Tibial artery (tissue), 4 donors: ENCODE measurements around the gene TEX2.

Source experiments
- DNase-seq, 2 donors: peaks; one replicate each; pipeline ENCODE4 v3.0.0-alpha.2; 2019
- H3K27ac ChIP-seq, 2 donors: fragments of 200-600 bp; sonication (generic) in 1 of 2; 1 replicate in 1 of 2; 2 replicates in 1 of 2; pipeline ENCODE4 v1.5.1; 2018 to 2019; ENCODE audit warnings: mild to moderate bottlenecking in 1 of 2
- H3K27me3 ChIP-seq, 2 donors: fragments of 200-600 bp; sonication (generic) in 1 of 2; one replicate each; pipeline versions ENCODE4 v1.5.1 to v1.6.0; 2016 to 2019
- H3K36me3 ChIP-seq, 3 donors: fragments of 200-600 bp; sonication (generic) in 2 of 3; one replicate each; pipeline ENCODE4 v1.5.1; 2016 to 2019; ENCODE audit warnings: mild to moderate bottlenecking in 2 of 3
- H3K4me1 ChIP-seq, 4 donors: fragments of 200-600 bp; sonication (generic) in 2 of 4; 1 replicate in 3 of 4; 2 replicates in 1 of 4; pipeline ENCODE4 v1.5.1; 2016 to 2019
- H3K4me3 ChIP-seq, 2 donors: fragments of 200-600 bp; sonication (generic) in 1 of 2; 1 replicate in 1 of 2; 2 replicates in 1 of 2; pipeline ENCODE4 v1.5.1; 2018 to 2019; ENCODE audit warnings: mild to moderate bottlenecking in 2 of 2
- H3K9me3 ChIP-seq, 3 donors: fragments of 200-600 bp; sonication (generic) in 1 of 3; one replicate each; pipeline ENCODE4 v1.5.1; 2016 to 2019
- CTCF ChIP-seq, 2 experiments: fragments of 200-600 bp in 1 of 2; fragments of 450-650 bp in 1 of 2; IDR thresholded peaks; one replicate each; pipeline ENCODE4 v1.5.1; 2017 to 2019; ENCODE audit warnings: antibody characterized with exemption in 2 of 2, mild to moderate bottlenecking in 1 of 2, moderate library complexity in 1 of 2
- intact Hi-C: fragments of 100-400 bp; cut with DNase I; formaldehyde crosslinking; loops from one replicate; pipeline ENCODE4 v1.15.0; 2023; ENCODE audit warnings: low total_unique reads

TEX2 gene

DNA sequence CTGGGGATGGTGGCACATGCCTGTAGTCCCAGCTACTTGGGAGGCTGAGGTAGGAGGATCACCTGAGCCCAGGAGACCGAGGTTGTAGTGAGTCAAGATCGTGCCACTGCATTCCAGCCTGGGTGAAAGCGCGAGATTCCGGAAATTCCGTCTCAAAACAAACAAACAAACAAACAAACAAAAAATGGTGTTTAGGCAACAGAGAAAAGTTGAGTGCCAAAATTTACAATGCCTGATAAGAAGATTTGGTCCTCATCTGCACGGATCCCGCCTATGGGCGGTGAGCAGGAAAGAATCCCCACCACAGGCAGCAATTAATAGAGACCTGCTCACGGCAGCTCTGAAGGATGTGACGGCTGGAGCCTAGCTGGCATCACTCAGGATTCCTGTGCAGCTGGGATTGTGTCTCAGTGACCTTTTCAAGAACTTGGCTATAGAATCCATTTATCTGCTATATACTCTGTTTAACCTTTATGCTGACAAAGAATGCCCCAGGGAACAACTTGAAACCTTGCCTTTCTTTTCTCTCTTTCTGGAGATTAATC is 14.0 kb upstream of the TEX2 start:
- intact Hi-C loops: no loop called here
- H3K27ac ChIP-seq: no peak overlapping the region

GRCh38 chr17:64275016-64275415 is 12.0 kb upstream of the TEX2 start:
- TF ChIP-seq CTCF (IDR thresholded peaks at IDR 0.05): no peak
- Histone ChIP-seq H3K4me1 (no peaks in the 10 kb centered on the region), H3K4me3 (no peak overlapping the region), H3K9me3 (peaks cover 0 to 6% (median 0%) of the 10 kb centered on the region in 3 donors), H3K27me3 (no peaks in the 10 kb centered on the region), H3K27ac (no peak overlapping the region), H3K36me3 (no peaks in the 10 kb centered on the region)
- intact Hi-C loops: no loop called here
- no peak for DNase-seq

More for the DNA sequence above, 14.0 kb upstream of the TEX2 start:
- DNase-seq: no peak
- H3K4me1 ChIP-seq: peaks cover 0 to 2% (median 0%) of the 10 kb centered on the region in 4 donors
- TF ChIP-seq CTCF (IDR thresholded peaks at IDR 0.05): no peak
- H3K36me3 ChIP-seq: no peaks in the 10 kb centered on the region
- H3K27me3 ChIP-seq: no peaks in the 10 kb centered on the region
- H3K9me3 ChIP-seq: peaks cover 0 to 2% (median 0%) of the 10 kb centered on the region in 3 donors
- no peak overlapping the region for H3K4me3 ChIP-seq

DNA sequence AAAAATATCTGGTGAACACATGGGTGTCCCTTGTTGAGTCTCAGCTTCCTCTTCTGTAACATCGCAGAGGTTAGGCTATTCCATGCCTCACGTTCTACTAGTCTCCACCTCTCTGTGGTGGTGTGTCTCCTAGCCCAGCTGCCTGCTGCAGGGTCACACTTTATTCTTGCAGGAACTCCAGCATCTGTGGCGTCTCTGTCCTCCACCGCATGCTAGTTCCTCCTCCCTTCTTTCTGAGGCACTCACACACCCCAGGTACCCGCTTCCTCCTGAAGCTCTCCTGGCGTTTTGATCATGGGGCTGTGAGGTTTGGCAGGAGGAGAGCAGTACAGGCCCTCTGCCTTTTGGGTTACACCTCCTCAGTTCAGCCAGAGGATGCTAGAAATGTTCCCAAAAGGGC is 9.9 kb upstream of the TEX2 start:
- DNase-seq: no peak
- intact Hi-C loops: no loop called here
- Histone ChIP-seq H3K4me1 (no peaks in the 10 kb centered on the region), H3K4me3 (no peak overlapping the region), H3K36me3 (no peaks in the 10 kb centered on the region), H3K27ac (no peak overlapping the region), H3K27me3 (peaks cover 0 to 3% of the 10 kb centered on the region in 2 donors), H3K9me3 (peaks cover 0 to 6% (median 0%) of the 10 kb centered on the region in 3 donors)
- TF ChIP-seq CTCF (IDR thresholded peaks at IDR 0.05): no peak

- Histone ChIP-seq H3K36me3 (no peaks in the 10 kb centered on the region), H3K4me3 (no peak overlapping the region), H3K9me3 (peaks cover 0 to 6% (median 0%) of the 10 kb centered on the region in 3 donors), H3K27ac (no peak overlapping the region), H3K4me1 (no peaks in the 10 kb centered on the region), H3K27me3 (peaks cover 0 to 8% of the 10 kb centered on the region in 2 donors)
- DNase-seq: no peak
- TF ChIP-seq CTCF (IDR thresholded peaks at IDR 0.05): no peak
- intact Hi-C loops: no loop called here
Measured at GRCh38 chr17:64270885-64271284, 7.8 kb upstream of the TEX2 start.

GRCh38 chr17:64269687-64270649 is 6.9 kb upstream of the TEX2 start:
- no peak overlapping the region for H3K27ac ChIP-seq
- intact Hi-C loops: no loop called here
- TF ChIP-seq CTCF (IDR thresholded peaks at IDR 0.05): no peak
- H3K36me3 ChIP-seq: no peaks in the 10 kb centered on the region
- peaks cover 0 to 6% (median 0%) of the 10 kb centered on the region in 3 donors for H3K9me3 ChIP-seq
- H3K27me3 ChIP-seq: peaks cover 0 to 8% of the 10 kb centered on the region in 2 donors
- no peak overlapping the region for H3K4me3 ChIP-seq
- no peak for DNase-seq
- no peaks in the 10 kb centered on the region for H3K4me1 ChIP-seq
